ENCODE results near the gene SDHD.

- TF ChIP-seq POLR2AphosphoS5 (IDR thresholded peaks at IDR 0.05; ENCODE audit: insufficient read depth, low read depth, low read length) (no peak), CTCF (IDR thresholded peaks at IDR 0.05; ENCODE audit: extremely low read depth in 1 of 2, insufficient read depth in 1 of 2, low read depth in 1 of 2, low read length in 2 of 2) (no peak), EZH2 (IDR thresholded peaks at IDR 0.05; ENCODE audit: borderline replicate concordance, low read depth, low read length, severe bottlenecking) (no peak), MAX (IDR thresholded peaks at IDR 0.05; ENCODE audit: insufficient read depth, insufficient read length) (no peak), MYC (IDR thresholded peaks at IDR 0.05; ENCODE audit: low read depth, low read length) (no peak)
These were observed 23.8 kb upstream of the SDHD start for GRCh38 chr11:112062923-112063322.
